GM23248 (cell line): ENCODE results near the gene CREM. TPM values are rescaled to one million over a fixed set of nuclear protein-coding genes. Genes with fewer than 3 reads are reported as not detected.

Experiments
- DNase-seq: peaks from one replicate; pipeline ENCODE4 v3.0.0-alpha.2; 2015
- H2AFZ ChIP-seq: fragments of 200-600 bp; sonication (generic); 2 replicates; pipeline ENCODE4 v1.6.1; 2016; ENCODE audit warnings: antibody characterized with exemption
- H3F3A ChIP-seq: fragments of 200-600 bp; sonication (generic); 2 replicates; pipeline ENCODE4 v1.6.1; 2016; ENCODE audit warnings: mild to moderate bottlenecking, antibody characterized with exemption, mixed run types; ENCODE audit not compliant: insufficient read depth
- H3K27ac ChIP-seq: fragments of 200-600 bp; sonication (generic); 2 replicates; pipeline ENCODE4 v1.5.1; 2016; ENCODE audit warnings: mild to moderate bottlenecking
- H3K27me3 ChIP-seq: fragments of 200-600 bp; sonication (generic); replicated peaks from 2 replicates; pipeline ENCODE4 v1.6.1; 2016; ENCODE audit warnings: mild to moderate bottlenecking; ENCODE audit not compliant: insufficient read depth
- H3K36me3 ChIP-seq: fragments of 200-600 bp; sonication (generic); 2 replicates; pipeline ENCODE4 v1.6.1; 2016; ENCODE audit warnings: low read depth, mild to moderate bottlenecking
- H3K4me1 ChIP-seq: fragments of 200-600 bp; sonication (generic); 2 replicates; pipeline ENCODE4 v1.6.1; 2016; ENCODE audit warnings: mild to moderate bottlenecking; ENCODE audit not compliant: insufficient read depth
- H3K4me2 ChIP-seq: fragments of 200-600 bp; sonication (generic); one replicate; pipeline ENCODE4 v1.6.1; 2016; ENCODE audit warnings: mild to moderate bottlenecking; ENCODE audit not compliant: unreplicated experiment
- H3K4me3 ChIP-seq: fragments of 200-600 bp; sonication (generic); 2 replicates; pipeline ENCODE4 v1.5.1; 2016; ENCODE audit warnings: mild to moderate bottlenecking
- H3K79me2 ChIP-seq: fragments of 200-600 bp; sonication (generic); 2 replicates; pipeline ENCODE4 v1.6.1; 2016; ENCODE audit warnings: mild to moderate bottlenecking; ENCODE audit not compliant: insufficient read depth
- H3K9ac ChIP-seq: fragments of 200-600 bp; sonication (generic); 2 replicates; pipeline ENCODE4 v1.6.1; 2016; ENCODE audit warnings: mild to moderate bottlenecking
- H3K9me2 ChIP-seq: fragments of 200-600 bp; sonication (generic); 2 replicates; pipeline ENCODE4 v1.6.1; 2016; ENCODE audit warnings: mixed run types, mild to moderate bottlenecking, moderate library complexity; ENCODE audit not compliant: insufficient read depth
- H3K9me3 ChIP-seq: fragments of 200-600 bp; sonication (generic); one replicate; pipeline ENCODE4 v1.6.1; 2017; ENCODE audit warnings: low read depth
- H4K20me1 ChIP-seq: fragments of 200-600 bp; sonication (generic); 2 replicates; pipeline ENCODE4 v1.6.0; 2016; ENCODE audit not compliant: insufficient read depth
- EZH2 ChIP-seq: fragments of 200-600 bp; sonication (generic); IDR thresholded peaks from 2 replicates; pipeline ENCODE4 v1.6.1; 2018; ENCODE audit warnings: antibody characterized with exemption, mild to moderate bottlenecking; ENCODE audit not compliant: insufficient read depth, poor library complexity, severe bottlenecking
- EZH2phosphoT487 ChIP-seq: fragments of 200-600 bp; sonication (generic); IDR thresholded peaks from 2 replicates; pipeline ENCODE4 v1.6.1; 2018; ENCODE audit warnings: antibody characterized with exemption, moderate library complexity, mild to moderate bottlenecking, low read depth; ENCODE audit not compliant: insufficient read depth
- WGBS, 2 experiments: methylation state at CpG; one replicate each; pipeline ENCODE4 v1.1.6; 2015 to 2017; ENCODE audit warnings: low lambda C conversion rate in 2 of 2, low coverage in 1 of 2; ENCODE audit errors: missing lambda C conversion rate in 2 of 2; 5-methylcytosine and 5-hydroxymethylcytosine counted together
- in situ Hi-C: fragments of 300-500 bp; cut with MboI; formaldehyde crosslinking; loops from 2 replicates; pipeline ENCODE4 v1.15.0; 2020
- polyA plus RNA-seq: library from polyadenylated mRNA; unstranded; fragments of >200 nt; fragmentation: Nextera tagmentation; extraction: Ambion mirVana; gene quantifications from 2 replicates; pipeline ENCODE4 v1.2.1, GENCODE V29; 2016
- total RNA-seq: library from RNA; depleted of rRNA; stranded (reverse); fragments of >200 nt; shearing (Covaris generic); gene quantifications from 2 replicates; pipeline ENCODE4 v1.2.3, GENCODE V29; 2014

The CREM gene
- total and polyA plus RNA-seq, 2 experiments from 2014 or later = 14.9 to 32.0 TPM

GRCh38 chr10:35203745-35204144 is 77.1 kb downstream of the CREM start:
- no peak overlapping the region for H3K4me2 ChIP-seq
- H3K9ac ChIP-seq = no peak overlapping the region
- H3K27me3 ChIP-seq = no peaks in the 10 kb centered on the region
- no peak overlapping the region for H3K27ac ChIP-seq
- no peaks in the 10 kb centered on the region for H3K9me2 ChIP-seq
- no peak overlapping the region for H2AFZ ChIP-seq
- no peaks in the 10 kb centered on the region for H4K20me1 ChIP-seq
- in situ Hi-C loops = loop anchor here (25.0 kb wide), 1 partner anchor 541 kb away; no protein-coding TSS in a partner anchor
- no peaks in the 10 kb centered on the region for H3K79me2 ChIP-seq
- no peaks in the 10 kb centered on the region for H3K9me3 ChIP-seq
- no peaks in the 10 kb centered on the region for H3K4me1 ChIP-seq
- DNase-seq = no peak
- H3K4me3 ChIP-seq = no peak overlapping the region
- 92 to 95% methylated on average over 4 of the region's 4 CpGs for WGBS, 2 experiments
- TF ChIP-seq EZH2 (no peak), EZH2phosphoT487 (no peak)
- H3K36me3 ChIP-seq = no peaks in the 10 kb centered on the region
- H3F3A ChIP-seq = no peaks in the 10 kb centered on the region

GRCh38 chr10:35204650-35205319 is 78.1 kb downstream of the CREM start:
- Histone ChIP-seq H3F3A (no peaks in the 10 kb centered on the region), H3K4me1 (no peaks in the 10 kb centered on the region), H4K20me1 (no peaks in the 10 kb centered on the region), H3K27me3 (no peaks in the 10 kb centered on the region), H3K4me3 (no peak overlapping the region), H3K27ac (no peak overlapping the region), H3K9me2 (no peaks in the 10 kb centered on the region), H3K4me2 (no peak overlapping the region), H3K9me3 (no peaks in the 10 kb centered on the region), H3K36me3 (no peaks in the 10 kb centered on the region), H2AFZ (no peak overlapping the region), H3K79me2 (no peaks in the 10 kb centered on the region), H3K9ac (no peak overlapping the region)
- no peak for TF ChIP-seq EZH2
- TF ChIP-seq EZH2phosphoT487 = no peak
- no peak for DNase-seq
- WGBS, 2 experiments = 85 to 86% methylated on average over 4 of the region's 4 CpGs
- in situ Hi-C loops = loop anchor here (25.0 kb wide), 1 partner anchor 542 kb away; no protein-coding TSS in a partner anchor

GRCh38 chr10:35206274-35206673 is 79.6 kb downstream of the CREM start:
- in situ Hi-C loops = loop anchor here (25.0 kb wide), 1 partner anchor 544 kb away; no protein-coding TSS in a partner anchor
- Histone ChIP-seq H3K36me3 (no peaks in the 10 kb centered on the region), H3K9me2 (no peaks in the 10 kb centered on the region), H3K27ac (no peak overlapping the region), H3K79me2 (no peaks in the 10 kb centered on the region), H2AFZ (no peak overlapping the region), H3K4me3 (no peak overlapping the region), H3F3A (no peaks in the 10 kb centered on the region), H3K4me2 (no peak overlapping the region), H3K27me3 (no peaks in the 10 kb centered on the region), H3K9ac (no peak overlapping the region), H4K20me1 (no peaks in the 10 kb centered on the region), H3K4me1 (no peaks in the 10 kb centered on the region), H3K9me3 (no peaks in the 10 kb centered on the region)
- DNase-seq = no peak
- TF ChIP-seq EZH2 (no peak), EZH2phosphoT487 (no peak)
- WGBS, 2 experiments = 97 to 98% methylated on average over 3 of the region's 3 CpGs

- H3K36me3 ChIP-seq = no peaks in the 10 kb centered on the region
- no peaks in the 10 kb centered on the region for H3K9me2 ChIP-seq
- no peaks in the 10 kb centered on the region for H3F3A ChIP-seq
- H3K9ac ChIP-seq = no peak overlapping the region
- no peak overlapping the region for H3K4me3 ChIP-seq
- TF ChIP-seq EZH2 = no peak
- no peak for TF ChIP-seq EZH2phosphoT487
- WGBS, 2 experiments = 90 to 94% methylated on average over 5 of the region's 5 CpGs
- no peak overlapping the region for H2AFZ ChIP-seq
- no peak for DNase-seq
- no peak overlapping the region for H3K4me2 ChIP-seq
- H3K27ac ChIP-seq = no peak overlapping the region
- no peaks in the 10 kb centered on the region for H3K27me3 ChIP-seq
- no peaks in the 10 kb centered on the region for H3K79me2 ChIP-seq
- H3K9me3 ChIP-seq = no peaks in the 10 kb centered on the region
- in situ Hi-C loops = loop anchor here (25.0 kb wide), 1 partner anchor 546 kb away; no protein-coding TSS in a partner anchor
- H4K20me1 ChIP-seq = no peaks in the 10 kb centered on the region
- no peaks in the 10 kb centered on the region for H3K4me1 ChIP-seq
These were observed 81.9 kb downstream of the CREM start for GRCh38 chr10:35208536-35208935.
